SK-N-SH (cell line): ENCODE results near the gene NUP188. TPM values are rescaled to one million over a fixed set of nuclear protein-coding genes. Genes with fewer than 3 reads are reported as not detected.

ENCODE experiments used
- CTCF ChIA-PET: fragments of 300-600, 350-600 bp; formaldehyde crosslinking; extraction: SDS; loops from one replicate; lab custom pipeline; 2021; lab: Yijun Ruan, JAX
- POLR2A ChIA-PET: fragments of 350-600 bp; sonication (Branson Sonifier 250); formaldehyde crosslinking; extraction: SDS; loops from one replicate; lab custom pipeline; 2020; ENCODE audit warnings: antibody characterized with exemption, inconsistent platforms; lab: Yijun Ruan, JAX
- DNase-seq: peaks from one replicate; pipeline ENCODE4 v3.0.0; 2012
- H2AFZ ChIP-seq: fragments of 200-600 bp; sonication (generic); 2 replicates; pipeline ENCODE4 v1.8.1; 2016; ENCODE audit warnings: antibody characterized with exemption, mild to moderate bottlenecking, low read depth
- H3F3A ChIP-seq: fragments of 200-600 bp; sonication (generic); replicated peaks from 2 replicates; pipeline ENCODE3; 2016; ENCODE audit warnings: antibody characterized with exemption, mild to moderate bottlenecking; ENCODE audit not compliant: insufficient read depth
- H3K27ac ChIP-seq, 2 experiments: fragments of 200-500 bp in 1 of 2; fragments of 200-600 bp in 1 of 2; sonication (Bioruptor generic) in 1 of 2; sonication (generic), shearing (Covaris generic) in 1 of 2; 2 replicates each; pipeline versions ENCODE4 v1.5.1 to v1.6.1; 2014 to 2016; ENCODE audit warnings: low read depth in 2 of 2, inconsistent platforms in 1 of 2, low read length in 1 of 2, mild to moderate bottlenecking in 1 of 2, mixed read lengths in 1 of 2
- H3K27me3 ChIP-seq: fragments of 200-600 bp; sonication (generic), shearing (Covaris generic); 2 replicates; pipeline ENCODE4 v1.6.1; 2016; ENCODE audit warnings: mixed run types; ENCODE audit not compliant: insufficient read depth
- H3K36me3 ChIP-seq, 2 experiments: fragments of 200-500 bp in 1 of 2; fragments of 200-600 bp in 1 of 2; sonication (Bioruptor generic) in 1 of 2; sonication (generic) in 1 of 2; replicated peaks in 1 of 2; 2 replicates each; pipeline versions ENCODE3 to v1.5.1; 2014 to 2016; ENCODE audit warnings: low read length in 1 of 2, mild to moderate bottlenecking in 1 of 2; ENCODE audit not compliant: insufficient read depth in 2 of 2, control insufficient read depth in 1 of 2
- H3K4me1 ChIP-seq, 2 experiments: fragments of 200-500 bp in 1 of 2; fragments of 200-600 bp in 1 of 2; sonication (Bioruptor generic) in 1 of 2; sonication (generic), shearing (Covaris generic) in 1 of 2; 2 replicates each; pipeline versions ENCODE4 v1.5.1 to v1.6.1; 2014 to 2016; ENCODE audit warnings: low read depth in 1 of 2, low read length in 1 of 2, mixed run types in 1 of 2; ENCODE audit not compliant: insufficient read depth in 2 of 2, control insufficient read depth in 1 of 2
- H3K4me2 ChIP-seq: fragments of 200-600 bp; sonication (generic), shearing (Covaris generic); 2 replicates; pipeline ENCODE4 v1.6.1; 2017; ENCODE audit warnings: mixed run types
- H3K4me3 ChIP-seq, 2 experiments: fragments of 200-500 bp in 1 of 2; fragments of 200-600 bp in 1 of 2; sonication (Bioruptor generic) in 1 of 2; sonication (generic), shearing (Covaris generic) in 1 of 2; 2 replicates each; pipeline versions ENCODE4 v1.5.1 to v1.8.1; 2014 to 2016; ENCODE audit warnings: low read depth in 2 of 2, inconsistent platforms in 1 of 2, low read length in 1 of 2, mild to moderate bottlenecking in 1 of 2, mixed read lengths in 1 of 2, moderate library complexity in 1 of 2
- H3K79me2 ChIP-seq: fragments of 200-600 bp; sonication (generic); 2 replicates; pipeline ENCODE4 v1.8.1; 2017; ENCODE audit warnings: mild to moderate bottlenecking; ENCODE audit not compliant: insufficient read depth
- H3K9ac ChIP-seq: fragments of 200-600 bp; sonication (generic); 2 replicates; pipeline ENCODE4 v1.6.1; 2017; ENCODE audit warnings: mixed run types
- H3K9me2 ChIP-seq: fragments of 200-600 bp; sonication (generic); 2 replicates; pipeline ENCODE4 v1.6.1; 2017; ENCODE audit warnings: mixed run types
- H3K9me3 ChIP-seq: fragments of 200-600 bp; sonication (generic); 2 replicates; pipeline ENCODE4 v1.6.1; 2017; ENCODE audit warnings: mixed run types, mild to moderate bottlenecking, moderate library complexity
- H4K20me1 ChIP-seq: fragments of 200-600 bp; sonication (generic); 2 replicates; pipeline ENCODE4 v1.6.1; 2017; ENCODE audit warnings: mild to moderate bottlenecking, mixed run types; ENCODE audit not compliant: insufficient read depth
- CHD2 ChIP-seq: fragments of 150-350 bp; IDR thresholded peaks from 2 replicates; pipeline ENCODE4 v1.6.1; 2018; ENCODE audit warnings: low read length; ENCODE audit not compliant: partially characterized antibody
- CTCF ChIP-seq: fragments of 200-600 bp; sonication (generic); IDR thresholded peaks from 2 replicates; pipeline ENCODE4 v1.6.1; 2017; ENCODE audit warnings: antibody characterized with exemption, mild to moderate bottlenecking, moderate library complexity
- ELF1 ChIP-seq: IDR thresholded peaks from 2 replicates; pipeline ENCODE4 v1.4.0; 2012
- FOXJ3 ChIP-seq: sonication (generic); formaldehyde crosslinking; IDR thresholded peaks from 2 replicates; pipeline ENCODE4 v1.5.1; 2020; ENCODE audit warnings: mild to moderate bottlenecking, missing genetic modification reagents
- FOXM1 ChIP-seq: IDR thresholded peaks from 2 replicates; pipeline ENCODE4 v1.4.0; 2012; ENCODE audit warnings: low read depth, mild to moderate bottlenecking
- GABPA ChIP-seq: IDR thresholded peaks from 2 replicates; pipeline ENCODE4 v1.4.0; 2012; ENCODE audit warnings: low read depth, mild to moderate bottlenecking
- JUND ChIP-seq: IDR thresholded peaks from 2 replicates; pipeline ENCODE4 v1.4.0; 2012
- MAX ChIP-seq: IDR thresholded peaks from 2 replicates; pipeline ENCODE4 v1.4.0; 2012; ENCODE audit warnings: low read depth
- MEF2A ChIP-seq: IDR thresholded peaks from 2 replicates; pipeline ENCODE4 v1.4.0; 2012; ENCODE audit warnings: low read depth, borderline replicate concordance
- MXI1 ChIP-seq: IDR thresholded peaks from 2 replicates; pipeline ENCODE4 v1.6.1; 2012; ENCODE audit warnings: mild to moderate bottlenecking, low read depth, low read length, improper control_type of control experiment
- NFIC ChIP-seq: IDR thresholded peaks from 2 replicates; pipeline ENCODE4 v1.4.0; 2012; ENCODE audit warnings: borderline replicate concordance
- PBX3 ChIP-seq: IDR thresholded peaks from 2 replicates; pipeline ENCODE4; 2012
- POLR2AphosphoS5 ChIP-seq: IDR thresholded peaks from 2 replicates; pipeline ENCODE4 v1.6.1; 2012; ENCODE audit warnings: low read depth, low read length
- RAD21 ChIP-seq: IDR thresholded peaks from 2 replicates; pipeline ENCODE4 v1.6.1; 2012; ENCODE audit warnings: mild to moderate bottlenecking, low read length
- RXRA ChIP-seq: IDR thresholded peaks from 2 replicates; pipeline ENCODE4 v1.4.0; 2012; ENCODE audit warnings: low read depth, mild to moderate bottlenecking, borderline replicate concordance
- TAF1 ChIP-seq: IDR thresholded peaks from 2 replicates; pipeline ENCODE4 v1.6.1; 2012; ENCODE audit warnings: low read depth, mild to moderate bottlenecking, low read length, moderate library complexity, borderline replicate concordance
- TEAD4 ChIP-seq: IDR thresholded peaks from 2 replicates; pipeline ENCODE4 v1.4.0; 2012; ENCODE audit warnings: mild to moderate bottlenecking, borderline replicate concordance; ENCODE audit not compliant: insufficient read depth
- USF1 ChIP-seq: IDR thresholded peaks from 2 replicates; pipeline ENCODE4 v1.4.0; 2012; ENCODE audit warnings: low read depth, borderline replicate concordance
- USF2 ChIP-seq: fragments of 150-350 bp; IDR thresholded peaks from 2 replicates; pipeline ENCODE4 v1.6.1; 2017; ENCODE audit warnings: antibody characterized with exemption, low read length, low read depth, borderline replicate concordance
- YY1 ChIP-seq: IDR thresholded peaks from 2 replicates; pipeline ENCODE4 v1.4.0; 2012; ENCODE audit warnings: low read depth, mild to moderate bottlenecking
- WGBS: methylation state at CpG from one replicate; pipeline ENCODE4 v1.1.6; 2017; ENCODE audit warnings: low lambda C conversion rate; 5-methylcytosine and 5-hydroxymethylcytosine counted together
- polyA plus RNA-seq, 3 experiments: library from polyadenylated mRNA; depleted of rRNA; stranded (reverse); fragments of >200 nt; gene quantifications; 2 replicates each; pipeline ENCODE4 v1.2.3, GENCODE V29; 2012

Gene NUP188
- polyA plus RNA-seq, 1 of the 3 experiments (the other 2 are of a cell fraction) = 49.5 TPM

GRCh38 chr9:128929560-128929959, 17.9 kb upstream of the NUP188 start:
- H3K9ac ChIP-seq = no peak overlapping the region
- H3K27ac ChIP-seq = no peak overlapping the region
- no peak for DNase-seq
- H2AFZ ChIP-seq = no peak overlapping the region
- WGBS = 83% methylated on average over 4 of the region's 4 CpGs
- TF ChIP-seq RAD21 = no peak
- TF ChIP-seq MAX = no peak
- ChIA-PET POLR2A (no interaction called here), CTCF (interaction anchor here (1.5 to 7.1 kb wide), 6 partner anchors 14 to 197 kb away, joined by 3 to 73 read pairs (median 9); no protein-coding TSS in a partner anchor)
- no peaks in the 10 kb centered on the region for H3K36me3 ChIP-seq
- no peaks in the 10 kb centered on the region for H3K9me3 ChIP-seq
- H3K4me1 ChIP-seq = no peaks in the 10 kb centered on the region; a peak in 1 of 4 replicates
- no peaks in the 10 kb centered on the region for H3K79me2 ChIP-seq
- H3K4me2 ChIP-seq = no peak overlapping the region
- no peaks in the 10 kb centered on the region for H4K20me1 ChIP-seq
- no peaks in the 10 kb centered on the region for H3K27me3 ChIP-seq
- no peaks in the 10 kb centered on the region for H3K9me2 ChIP-seq
- no peak overlapping the region for H3K4me3 ChIP-seq
- no peaks in the 10 kb centered on the region for H3F3A ChIP-seq

GRCh38 chr9:128933731-128934130, 13.8 kb upstream of the NUP188 start:
- Histone ChIP-seq H3K9me3 (no peaks in the 10 kb centered on the region), H3K27ac (no peak overlapping the region), H3K4me3 (no peak overlapping the region), H3K79me2 (no peaks in the 10 kb centered on the region), H3K4me2 (no peak overlapping the region), H3K36me3 (no peaks in the 10 kb centered on the region), H3F3A (no peaks in the 10 kb centered on the region), H2AFZ (no peak overlapping the region), H4K20me1 (no peaks in the 10 kb centered on the region), H3K9ac (no peak overlapping the region), H3K9me2 (no peaks in the 10 kb centered on the region), H3K4me1 (no peaks in the 10 kb centered on the region), H3K27me3 (no peaks in the 10 kb centered on the region)
- ChIA-PET CTCF (interaction anchor here (1.0 kb wide), 1 partner anchor 232 kb away, joined by 3 read pairs; the partner anchor contains the start of gene PKN3), POLR2A (interaction anchor here (0.6 to 0.7 kb wide), 2 partner anchors 919 to 1286 kb away, joined by 3 read pairs; no protein-coding TSS in a partner anchor)
- WGBS = 87% methylated on average over 5 of the region's 5 CpGs
- no peak for DNase-seq
- no peak for TF ChIP-seq USF2
- TF ChIP-seq PBX3 = no peak
- TF ChIP-seq CTCF = no peak
- no peak for TF ChIP-seq GABPA
- no peak for TF ChIP-seq RXRA
- no peak for TF ChIP-seq POLR2AphosphoS5
- TF ChIP-seq TEAD4 = no peak
- no peak for TF ChIP-seq ELF1
- TF ChIP-seq MXI1 = no peak
- no peak for TF ChIP-seq USF1
- TF ChIP-seq CHD2 = no peak
- TF ChIP-seq JUND = no peak
- TF ChIP-seq NFIC = no peak
- TF ChIP-seq FOXJ3 = no peak
- TF ChIP-seq YY1 = no peak
- no peak for TF ChIP-seq TAF1
- TF ChIP-seq MEF2A = no peak
- TF ChIP-seq FOXM1 = no peak
